Heart right ventricle (tissue), 16 donors: ENCODE measurements around the gene RPL29. TPM values are rescaled to one million over a fixed set of nuclear protein-coding genes. Genes with fewer than 3 reads are reported as not detected.

Experiments
- ATAC-seq, 8 donors: fragments of 200-7000 bp; cut with Tn5 transposase; one replicate each; pipeline ENCODE4 v1.9.1; 2020; ENCODE audit warnings: mild to moderate bottlenecking in 8 of 8, moderate library complexity in 8 of 8, moderate number of reproducible peaks in 1 of 8
- DNase-seq, 2 donors: peaks; one replicate each; pipeline ENCODE4 v3.0.0-alpha.2; 2020
- H3K27ac ChIP-seq, 10 donors: fragments of 200-600 bp; sonication (generic) in 2 of 10; one replicate each; pipeline versions ENCODE4 v1.5.0 to v1.8.0; 2020 to 2022; ENCODE audit warnings: mild to moderate bottlenecking in 3 of 10
- H3K27me3 ChIP-seq, 7 donors: fragments of 200-600 bp; one replicate each; pipeline ENCODE4 v1.8.0; 2021 to 2022; ENCODE audit warnings: mild to moderate bottlenecking in 2 of 7
- H3K36me3 ChIP-seq, 9 donors: fragments of 200-600 bp; sonication (generic) in 1 of 9; one replicate each; pipeline versions ENCODE4 v1.5.0 to v1.8.0; 2020 to 2022; ENCODE audit warnings: mild to moderate bottlenecking in 2 of 9
- H3K4me1 ChIP-seq, 9 donors: fragments of 200-600 bp; sonication (generic) in 1 of 9; one replicate each; pipeline versions ENCODE4 v1.5.0 to v1.8.0; 2020 to 2022; ENCODE audit warnings: mild to moderate bottlenecking in 4 of 9
- H3K4me3 ChIP-seq, 10 donors: fragments of 200-600 bp; sonication (generic) in 2 of 10; one replicate each; pipeline versions ENCODE4 v1.5.0 to v1.8.0; 2020 to 2022; ENCODE audit warnings: mild to moderate bottlenecking in 7 of 10, moderate library complexity in 2 of 10
- H3K9me3 ChIP-seq, 11 donors: fragments of 200-600 bp in 10 of 11; sonication (generic) in 2 of 11; one replicate each; pipeline versions ENCODE4 v1.5.0 to v1.8.0; 2013 to 2022; ENCODE audit warnings: mild to moderate bottlenecking in 2 of 11, control low read depth in 1 of 11, moderate library complexity in 1 of 11
- CTCF ChIP-seq, 9 donors: fragments of 200-600 bp; sonication (generic) in 2 of 9; IDR thresholded peaks; one replicate each; pipeline versions ENCODE4 v1.5.0 to v1.8.0; 2021 to 2022; ENCODE audit warnings: antibody characterized with exemption in 9 of 9, mild to moderate bottlenecking in 5 of 9, moderate library complexity in 1 of 9
- WGBS, 2 donors: extraction: QIAGEN DNeasy Blood & Tissue Kit; methylation state at CpG; one replicate each; pipeline ENCODE4 v1.1.7; 2013; ENCODE audit warnings: inconsistent platforms in 1 of 2; 5-methylcytosine and 5-hydroxymethylcytosine counted together
- intact Hi-C, 10 donors: fragments of 100-400 bp; cut with DNase I; formaldehyde crosslinking; loops; one replicate each; pipeline versions ENCODE4 v1.11.1 to v1.14.2; 2022
- polyA plus RNA-seq, 2 donors: library from polyadenylated mRNA; stranded (reverse); fragments of 200-250 nt; gene quantifications; one replicate each; pipeline ENCODE4 v1.2.3, GENCODE V29; 2013
- total RNA-seq, 10 donors: library from RNA; stranded (reverse); fragmentation: NEBNext Ultra II Directional in 3 of 10; extraction: Animal tissue kit (Norgen Biotek cat#: 25700) in 3 of 10; gene quantifications; one replicate each; pipeline versions ENCODE4 v1.2.1 to v1.2.4, GENCODE V29; 2021 to 2023
- donor health status: Arrhythmogenic right ventricular cardiomyopathy.
- donor health status: ischemic (EF 13 %, LVEDD 7.1; RV severe dilation, severe dysfunction).
- donor health status: healthy with polysubstance abuse.
- donor health status: DM: no; HTN: yes; CAD: no.
- donor health status: DM: no; HTN: no; CAD: no.
- donor health status: ischemic (EF 25% LVEDD 6.9; RV normal size, moderate dysfunction).
- donor health status: ischemic (EF 25% LVEDD 5.7; RV mildly dilated, moderate dysfunction).
- donor health status: healthy.
- donor health status: DM: yes; HTN: yes; CAD: no.
- donor health status: Ischemic cardiomyopathy.
- donor health status: ischemic (EF 35%, LVEDD 5.7; RV mildly dilated, moderate dysfunction).
- donor health status: nonischemic (EF 11% LVEDD 7.7; RV severe dilation, severe dysfunction).
- donor health status: DM: yes; HTN: yes; CAD: no.
- donor health status: PGD.
- donor health status: ischemic (EF 29% LVEDD 5.4; RV normal size, mild dysfunction).
- donor health status: nonischemic (EF 23%, LVEDD 6.1; RV moderate dilation, normal function).

The RPL29 gene
- total and polyA plus RNA-seq, 12 donors: 505 to 1,915 (median 643) TPM

GRCh38 chr3:52006017-52006819 is 10.5 kb upstream of the RPL29 start:
- WGBS, 2 donors: 41 to 44% methylated on average over 8 of the region's 8 CpGs
- H3K4me1 ChIP-seq: peaks cover 22 to 51% (median 40%) of the 10 kb centered on the region in 9 donors
- TF ChIP-seq CTCF (IDR thresholded peaks at IDR 0.05): no peak
- intact Hi-C loops: loop anchor here in 4 of 10 donors (5.0 to 10.0 kb wide), 2 partner anchors 41 to 209 kb away; no protein-coding TSS in a partner anchor
- DNase-seq (no peak), ATAC-seq (peak in 7 of 8 donors; percentile 1 to 20 (median 13))
- H3K36me3 ChIP-seq: no peaks in the 10 kb centered on the region
- H3K4me3 ChIP-seq: peak overlapping the region in 5 of 10 donors; percentile 0 to 25 (median 15)
- peak overlapping the region in 7 of 10 donors; percentile 56 to 83 (median 70) for H3K27ac ChIP-seq
- H3K9me3 ChIP-seq: no peaks in the 10 kb centered on the region
- no peaks in the 10 kb centered on the region for H3K27me3 ChIP-seq

GRCh38 chr3:52005571-52005986 is 9.9 kb upstream of the RPL29 start:
- WGBS, 2 donors: 7 to 9% methylated on average over 15 of the region's 15 CpGs
- H3K36me3 ChIP-seq: no peaks in the 10 kb centered on the region
- TF ChIP-seq CTCF (IDR thresholded peaks at IDR 0.05): no peak
- peak overlapping the region in 5 of 10 donors; percentile 0 to 25 (median 21) for H3K4me3 ChIP-seq
- intact Hi-C loops: loop anchor here in 7 of 10 donors (1.0 to 10.0 kb wide), 7 partner anchors 42 to 209 kb away; no protein-coding TSS in a partner anchor
- no peaks in the 10 kb centered on the region for H3K9me3 ChIP-seq
- peak overlapping the region in 9 of 10 donors; percentile 5 to 83 (median 70) for H3K27ac ChIP-seq
- no peaks in the 10 kb centered on the region for H3K27me3 ChIP-seq
- ATAC-seq (peak; percentile 30 to 78 (median 64)), DNase-seq (peak in 1 of 2 donors; percentile 76)
- peaks cover 22 to 52% (median 40%) of the 10 kb centered on the region in 9 donors for H3K4me1 ChIP-seq

- peaks cover 22 to 52% (median 40%) of the 10 kb centered on the region in 9 donors for H3K4me1 ChIP-seq
- H3K4me3 ChIP-seq: peak overlapping the region in 2 of 10 donors; percentile 21 to 24
- no peaks in the 10 kb centered on the region for H3K36me3 ChIP-seq
- H3K27me3 ChIP-seq: no peaks in the 10 kb centered on the region
- ATAC-seq: peak in 6 of 8 donors; percentile 2 to 17 (median 8)
- DNase-seq: peak in 1 of 2 donors; percentile 12
- H3K9me3 ChIP-seq: no peaks in the 10 kb centered on the region
- WGBS, 2 donors: 80 to 81% methylated on average over 4 of the region's 4 CpGs
- no peak for TF ChIP-seq CTCF (IDR thresholded peaks at IDR 0.05)
- peak overlapping the region in 9 of 10 donors; percentile 5 to 83 (median 70) for H3K27ac ChIP-seq
- intact Hi-C loops: loop anchor here (1.0 to 10.0 kb wide), 14 partner anchors 42 to 337 kb away; no protein-coding TSS in a partner anchor
Measured at GRCh38 chr3:52004906-52005395, 9.3 kb upstream of the RPL29 start.

- H3K4me3 ChIP-seq: no peak overlapping the region
- H3K27ac ChIP-seq: peak overlapping the region in 8 of 10 donors; percentile 56 to 83 (median 70)
- peak; percentile 68 to 84 (median 76) for ATAC-seq
- H3K36me3 ChIP-seq: no peaks in the 10 kb centered on the region
- intact Hi-C loops: loop anchor here (1.0 to 10.0 kb wide), 12 partner anchors 48 to 338 kb away; no protein-coding TSS in a partner anchor
- no peaks in the 10 kb centered on the region for H3K9me3 ChIP-seq
- peaks cover 22 to 52% (median 40%) of the 10 kb centered on the region in 9 donors for H3K4me1 ChIP-seq
- DNase-seq: peak; percentile 60 to 72
- 40 to 47% methylated on average over 16 of the region's 16 CpGs for WGBS, 2 donors
- TF ChIP-seq CTCF (IDR thresholded peaks at IDR 0.05): peak; percentile 45 to 85 (median 75)
- H3K27me3 ChIP-seq: no peaks in the 10 kb centered on the region
Measured at GRCh38 chr3:52004163-52004787, 8.6 kb upstream of the RPL29 start.
